Forelimb muscle (tissue), 1 donor: Measurements from ENCODE around the gene PDE10A. TPM values are rescaled to one million over a fixed set of nuclear protein-coding genes. Genes with fewer than 3 reads are reported as not detected.
"Not testable (repeated sequence)": the region's sequence is repeated elsewhere in the genome, so short reads cannot be mapped to it uniquely, and the experiment has no call there.

Experiments used
- DNase-seq: peaks from one replicate; pipeline ENCODE4 v3.0.0-alpha.2; 2013; ENCODE audit warnings: low read depth
- polyA plus RNA-seq: library from polyadenylated mRNA; unstranded; fragments of 120-200 nt; gene quantifications from one replicate; pipeline ENCODE4 v1.2.1, GENCODE V29; 2013; ENCODE audit not compliant: insufficient read length

The PDE10A gene
- polyA plus RNA-seq, 1 donor = 7.6 TPM

DNA sequence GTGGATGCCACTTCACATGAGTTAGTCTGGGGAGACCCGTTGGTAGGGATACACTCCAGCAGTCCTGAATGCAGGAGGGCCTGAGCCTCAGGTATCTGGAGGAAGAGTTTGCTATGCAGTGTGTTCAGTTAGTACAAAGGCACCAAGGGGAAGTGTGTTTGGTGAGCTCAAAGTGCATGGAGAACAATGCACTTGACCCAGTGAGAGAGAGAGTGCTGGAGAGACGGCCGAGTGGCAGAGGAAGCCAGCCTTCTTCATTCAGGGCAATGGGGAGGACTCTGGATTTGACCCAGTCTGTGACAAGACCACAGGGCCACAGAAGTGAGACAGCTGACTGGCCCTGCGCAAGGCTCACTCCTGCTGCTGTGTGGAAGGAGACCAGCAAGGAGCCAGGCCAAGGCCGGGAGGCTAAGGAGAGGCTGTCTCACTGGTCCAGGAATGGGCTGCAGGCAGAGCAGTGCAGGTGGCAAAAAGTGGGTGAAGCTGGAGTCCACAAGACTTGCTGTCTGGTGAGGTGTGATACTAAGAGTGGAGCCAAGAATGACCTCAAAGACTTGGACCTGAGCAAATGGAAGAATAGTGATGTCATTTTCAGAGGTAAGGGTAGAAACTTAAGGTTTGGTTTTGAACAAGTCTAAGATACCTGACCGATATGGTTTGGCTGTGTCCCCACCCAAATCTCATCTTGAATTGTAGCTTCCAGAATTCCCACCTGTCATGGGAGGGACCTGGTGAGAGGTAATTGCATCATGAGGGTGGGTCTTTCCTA is 38.0 kb downstream of the PDE10A start:
- no peak for DNase-seq

DNA sequence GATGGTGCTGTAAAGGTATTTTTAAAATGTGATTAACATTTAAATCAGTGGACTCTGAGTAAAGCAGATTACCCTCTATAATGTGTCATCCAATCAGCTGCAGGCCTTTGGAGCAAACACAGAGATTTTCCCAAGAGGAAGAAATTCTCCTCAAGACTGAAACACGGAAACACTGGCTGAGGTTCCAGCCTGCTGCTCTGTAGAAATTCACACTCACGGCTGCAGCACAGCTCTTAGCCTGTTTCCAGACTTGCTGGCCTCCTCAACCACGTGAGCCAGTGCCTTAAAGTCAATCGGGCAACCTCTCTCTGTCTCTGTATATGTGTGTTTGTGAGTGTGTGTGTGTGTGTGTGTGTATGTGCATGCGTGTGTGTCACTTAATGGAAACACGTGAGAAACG is 41.1 kb downstream of the PDE10A start:
- no peak for DNase-seq

DNA sequence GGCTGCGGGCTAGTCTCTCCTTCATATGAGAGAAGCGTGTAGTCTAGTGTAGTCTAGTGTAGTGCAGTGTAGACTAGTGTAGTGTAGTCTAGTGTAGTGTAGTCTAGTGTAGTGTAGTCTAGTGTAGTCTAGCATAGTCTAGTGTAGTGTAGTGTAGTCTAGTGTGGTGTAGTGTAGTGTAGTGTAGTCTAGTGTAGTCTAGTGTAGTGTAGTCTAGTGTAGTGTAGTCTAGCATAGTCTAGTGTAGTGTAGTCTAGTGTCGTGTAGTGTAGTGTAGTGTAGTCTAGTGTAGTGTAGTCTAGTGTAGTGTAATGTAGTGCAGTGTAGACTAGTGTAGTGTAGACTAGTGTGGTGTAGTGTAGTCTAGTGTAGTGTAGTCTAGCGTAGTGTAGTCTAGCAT is 44.1 kb downstream of the PDE10A start:
- DNase-seq = not testable (repeated sequence)

DNA sequence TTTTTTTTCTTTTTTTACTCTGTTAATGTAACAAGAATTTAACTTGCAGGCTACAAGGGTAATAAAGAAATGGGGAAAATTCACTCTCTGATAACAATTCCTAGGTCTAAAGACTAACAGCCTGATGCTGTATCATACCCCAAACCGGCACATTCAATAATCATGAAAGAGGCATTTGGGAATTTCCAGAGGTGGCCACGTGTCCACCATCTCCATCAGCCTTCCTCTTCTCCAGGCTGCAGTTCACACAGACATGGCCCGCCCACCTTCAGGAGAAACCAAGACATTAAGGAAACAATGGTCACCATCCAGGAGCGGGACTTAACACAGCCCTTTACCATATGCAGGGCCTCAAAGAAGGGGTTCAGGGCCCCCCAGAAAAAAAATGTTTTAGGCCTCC is 44.8 kb downstream of the PDE10A start:
- no peak for DNase-seq

DNA sequence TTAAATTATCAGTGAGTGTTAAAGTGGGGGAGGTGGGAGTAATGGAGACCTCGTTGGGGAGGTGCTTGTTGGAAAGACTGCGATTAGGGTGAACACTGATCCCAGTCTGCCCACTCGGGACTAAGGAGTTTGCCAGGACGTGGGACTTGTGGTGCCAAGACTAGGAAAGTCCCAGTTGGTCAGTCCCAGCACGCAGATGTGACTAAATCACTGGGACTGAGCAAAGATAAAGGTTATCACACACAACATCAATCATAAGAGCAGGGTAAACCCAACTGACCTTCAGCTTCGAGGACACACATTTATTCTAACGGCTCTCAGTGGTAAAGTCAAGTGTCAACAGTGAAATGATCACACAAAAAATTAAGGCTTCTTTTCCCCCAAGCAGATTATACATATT is 45.5 kb downstream of the PDE10A start:
- no peak for DNase-seq

DNA sequence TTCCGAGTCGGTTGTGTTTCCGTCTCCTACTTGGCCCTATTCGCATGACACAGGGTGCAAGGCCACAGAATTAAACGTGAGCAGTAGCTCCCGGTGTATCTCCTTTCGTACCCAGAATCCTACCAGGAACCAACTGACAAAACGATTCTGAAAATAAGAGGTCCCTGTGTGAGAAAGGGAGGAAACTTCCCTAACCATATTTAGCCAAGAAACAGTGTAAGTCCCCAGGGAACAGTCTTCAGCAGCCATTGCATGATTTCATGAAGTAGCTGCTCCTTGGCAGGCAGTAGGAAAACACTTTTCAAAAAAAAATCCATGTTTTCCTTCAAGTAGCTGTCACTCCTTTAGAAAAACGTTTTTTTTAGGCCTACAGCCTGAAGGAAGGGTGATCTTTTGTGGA is 46.9 kb downstream of the PDE10A start:
- peak; percentile 62 for DNase-seq

DNA sequence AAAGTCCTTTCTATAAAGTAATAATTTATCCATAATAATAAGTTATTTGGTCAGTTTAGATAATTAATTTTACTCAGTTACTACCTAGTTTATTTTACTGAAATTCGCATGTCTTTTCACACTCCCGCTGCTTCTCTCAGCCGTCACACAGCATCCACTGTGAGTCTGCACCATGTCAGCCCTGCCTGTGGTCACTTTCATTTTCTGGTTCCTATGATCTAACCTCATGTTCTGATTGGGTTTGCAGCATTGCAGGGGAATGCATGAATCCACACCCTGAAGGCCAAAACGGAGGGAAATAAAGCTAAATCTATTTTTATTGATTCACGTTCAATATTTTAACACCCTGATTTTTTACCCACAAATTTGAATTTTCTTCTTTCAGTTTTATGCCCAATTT is 47.4 kb downstream of the PDE10A start:
- DNase-seq = peak; percentile 25

DNA sequence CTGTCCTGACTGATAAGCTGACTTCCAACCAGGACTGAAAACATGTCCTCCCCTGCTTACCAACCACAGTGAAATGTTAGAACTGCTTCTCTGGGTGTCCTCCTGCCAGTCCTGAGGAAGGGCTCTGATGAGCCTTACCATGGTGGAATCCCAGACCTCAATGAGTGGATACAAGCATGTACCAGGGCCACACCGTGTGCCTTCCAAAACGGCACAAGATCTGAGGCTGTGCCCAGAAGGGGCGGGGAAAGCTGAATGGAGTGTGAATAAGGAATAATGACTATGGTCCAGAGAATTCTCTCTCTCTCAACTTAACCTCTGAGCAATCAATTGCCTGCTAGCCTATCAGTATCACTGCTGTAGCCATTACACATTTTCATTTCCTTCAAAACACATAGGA is 51.7 kb downstream of the PDE10A start:
- no peak for DNase-seq

DNA sequence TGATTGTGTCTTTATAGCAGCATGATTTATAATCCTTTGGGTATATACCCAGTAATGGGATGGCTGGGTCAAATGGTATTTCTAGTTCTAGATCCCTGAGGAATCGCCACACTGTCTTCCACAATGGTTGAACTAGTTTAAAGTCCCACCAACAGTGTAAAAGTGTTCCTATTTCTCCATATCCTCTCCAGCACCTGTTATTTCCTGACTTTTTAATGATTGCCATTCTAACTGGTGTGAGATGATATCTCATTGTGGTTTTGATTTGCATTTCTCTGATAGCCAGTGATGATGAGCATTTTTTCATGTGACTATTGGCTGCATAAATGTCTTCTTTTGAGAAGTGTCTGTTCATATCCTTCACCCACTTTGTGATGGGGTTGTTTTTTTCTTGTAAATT is 54.5 kb downstream of the PDE10A start:
- DNase-seq = not testable (repeated sequence)

DNA sequence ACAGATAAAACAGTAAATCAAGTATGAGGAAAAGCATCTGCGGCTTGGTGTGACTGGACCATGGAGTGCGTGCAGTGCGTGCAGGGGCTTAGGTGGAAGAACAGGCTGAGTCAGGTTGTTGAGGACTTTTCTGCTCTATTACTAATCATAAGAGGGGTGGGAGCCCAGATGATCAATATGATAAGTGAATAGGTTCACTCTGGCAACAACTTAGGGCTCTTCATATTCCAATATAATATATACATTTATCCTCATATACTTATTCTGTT is 56.4 kb downstream of the PDE10A start:
- no peak for DNase-seq

DNA sequence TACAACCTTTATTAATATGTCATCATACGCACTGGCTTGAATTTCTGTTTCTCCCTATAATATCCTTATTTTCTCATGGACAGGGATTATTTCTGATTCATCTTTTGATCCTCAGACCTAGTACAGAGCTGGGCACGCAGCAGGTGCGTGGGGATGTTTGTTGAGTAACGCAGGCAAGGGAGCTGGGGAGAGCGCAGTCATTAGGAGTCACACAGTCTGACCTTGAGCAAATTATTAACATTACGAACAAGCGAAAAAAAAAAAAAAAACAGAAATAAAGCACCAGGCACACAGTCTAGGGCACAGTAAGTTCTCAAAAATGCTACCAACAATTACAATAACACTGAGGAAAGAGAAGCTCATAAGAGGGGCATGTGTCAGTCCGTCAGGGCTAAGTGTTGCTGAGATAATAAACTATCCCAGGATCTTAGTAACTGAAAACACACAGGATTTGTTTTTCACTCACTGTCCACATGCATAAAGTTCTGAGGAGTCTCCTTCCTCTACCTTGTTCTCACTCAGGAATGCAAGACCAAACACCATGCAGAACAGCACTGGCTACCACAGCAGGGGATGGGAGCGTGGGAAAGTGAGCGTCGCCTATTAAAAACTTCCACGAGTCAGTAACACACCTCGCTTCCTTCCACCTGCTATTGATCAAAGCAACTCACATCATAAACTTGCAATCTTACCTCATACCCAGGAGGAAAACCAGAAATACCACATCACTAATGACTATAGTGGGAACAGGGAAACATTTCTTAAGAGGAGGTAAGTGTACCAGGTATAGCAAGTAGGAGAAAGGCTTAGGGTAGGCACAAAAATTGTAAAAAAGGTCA is 56.9 kb downstream of the PDE10A start:
- DNase-seq = no peak

DNA sequence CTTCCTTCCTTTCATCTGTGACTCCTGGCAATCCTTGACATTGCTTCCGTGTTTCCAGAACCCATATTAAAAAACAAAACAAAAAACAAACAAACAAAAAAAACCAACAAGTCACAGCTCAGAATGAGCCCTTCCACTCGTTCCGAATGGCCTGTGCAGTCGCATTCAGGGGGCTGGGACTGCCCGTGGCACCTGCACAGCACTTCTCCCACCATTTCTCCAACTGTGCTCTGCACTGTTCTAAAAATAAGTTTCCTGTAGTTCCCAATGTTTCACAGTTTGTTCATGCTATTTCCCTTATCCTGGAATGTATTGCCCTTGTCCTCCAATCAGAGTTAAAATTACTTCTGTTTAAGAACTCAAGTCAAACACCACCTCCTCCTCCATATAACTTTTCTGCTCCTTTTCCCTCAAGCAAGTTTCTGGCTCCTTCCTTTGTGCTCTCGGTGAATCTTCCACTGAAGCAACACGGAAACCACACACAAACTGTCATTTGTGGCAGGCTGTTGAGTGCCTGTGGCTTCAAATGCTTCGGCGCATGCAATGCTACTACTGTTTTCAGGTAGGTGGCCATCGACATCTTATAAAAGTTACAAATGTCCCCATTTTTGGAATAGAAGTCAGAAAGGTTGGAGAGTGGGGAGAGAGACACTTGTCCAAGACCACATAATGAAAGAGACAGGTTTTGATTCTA is 57.7 kb downstream of the PDE10A start:
- no peak for DNase-seq

DNA sequence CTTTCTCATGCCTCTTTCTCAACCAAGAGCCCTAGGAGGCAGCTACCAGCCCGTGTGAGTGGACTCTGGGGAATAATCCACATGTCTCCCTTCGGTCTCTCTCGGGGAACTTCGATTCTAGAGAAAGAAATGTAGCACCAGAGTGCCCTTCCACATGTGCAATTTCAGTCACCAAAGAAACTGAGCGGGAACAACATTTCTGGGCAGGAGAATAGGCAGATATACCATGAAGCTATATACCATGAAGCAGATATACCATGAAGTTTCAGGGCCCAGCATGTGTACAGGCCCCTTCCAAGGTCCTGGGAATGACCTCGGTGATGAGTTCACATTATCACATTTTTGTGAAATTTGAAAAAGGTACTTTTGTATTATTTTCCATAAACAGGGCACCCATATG is 60.8 kb downstream of the PDE10A start:
- no peak for DNase-seq

DNA sequence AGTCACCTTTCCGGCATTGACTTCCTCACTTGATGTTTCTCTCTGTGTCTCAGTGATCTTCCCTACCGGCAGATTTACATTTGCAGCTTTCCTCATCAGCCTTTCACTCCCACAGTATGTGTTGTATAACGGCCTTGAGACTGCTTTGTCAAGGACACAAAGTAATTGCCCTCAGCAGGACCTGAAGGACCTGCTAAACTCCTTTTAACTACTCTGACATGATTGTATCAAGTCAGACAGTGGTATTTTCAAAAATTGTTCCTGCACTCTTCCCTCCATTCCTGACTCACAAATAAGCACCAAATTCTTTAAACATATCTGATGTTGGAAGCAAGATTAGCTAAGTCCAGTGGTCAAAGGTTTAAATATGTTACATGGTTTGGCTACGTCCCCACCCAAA is 62.4 kb downstream of the PDE10A start:
- no peak for DNase-seq

DNA sequence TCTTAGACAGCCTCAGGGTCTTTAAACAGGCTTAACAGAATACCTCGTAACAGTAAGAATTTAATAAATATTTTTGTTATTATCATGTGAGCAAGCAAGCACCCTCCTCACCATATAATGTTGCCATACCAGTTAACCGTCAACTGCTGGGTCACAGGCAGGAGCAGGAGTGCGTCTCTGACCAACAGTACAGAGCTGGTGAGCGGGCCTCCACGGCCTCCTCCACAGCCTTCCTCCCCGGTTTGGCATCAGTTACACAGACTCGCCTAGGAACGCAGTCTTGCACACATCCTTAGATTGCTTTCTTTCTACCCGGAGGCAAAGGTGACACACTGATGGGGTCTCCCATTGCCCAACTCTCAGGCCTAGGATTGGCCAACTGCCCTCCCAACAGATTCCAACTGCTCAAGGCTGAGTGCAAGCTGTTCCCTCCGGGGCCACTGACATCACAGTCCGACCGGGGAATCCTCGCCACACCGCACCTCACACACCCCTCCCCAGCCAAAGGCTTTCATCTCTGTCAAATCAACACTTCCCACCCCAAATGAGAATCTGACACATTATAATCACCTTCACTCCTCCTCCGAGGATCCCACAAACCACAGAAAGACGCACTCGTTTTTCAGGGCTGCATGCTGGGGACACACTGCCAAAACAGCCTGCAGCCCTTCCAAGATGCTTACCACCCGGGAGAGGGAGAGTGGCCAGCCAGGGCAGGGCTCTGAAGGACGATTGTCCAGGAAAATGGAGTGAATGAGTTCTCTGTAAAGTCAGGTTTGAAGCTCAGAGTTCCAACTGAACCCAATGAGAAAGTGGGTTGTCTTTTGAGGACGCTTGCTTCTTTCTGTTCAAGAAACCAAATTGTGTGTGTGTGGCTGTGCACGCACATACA is 63.2 kb downstream of the PDE10A start:
- DNase-seq = no peak

DNA sequence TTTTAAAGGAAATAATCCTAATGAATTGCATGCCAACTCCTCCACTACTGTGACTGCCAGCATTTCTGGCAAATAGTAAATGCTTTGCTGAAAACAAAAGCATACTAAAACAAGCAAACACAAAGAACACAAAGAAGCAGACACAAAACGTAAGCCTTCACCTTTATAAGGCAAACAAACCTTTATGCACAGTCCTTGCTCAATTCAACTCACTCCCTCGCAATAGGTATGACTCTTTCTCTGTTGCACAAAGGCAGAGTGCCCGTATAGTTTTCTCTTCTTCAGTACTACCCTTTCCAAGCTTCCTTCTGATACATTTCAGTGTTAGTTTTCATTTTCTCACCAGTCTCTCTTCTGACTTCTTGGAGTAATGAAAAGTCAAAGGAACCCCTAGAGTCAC is 63.9 kb downstream of the PDE10A start:
- no peak for DNase-seq

DNA sequence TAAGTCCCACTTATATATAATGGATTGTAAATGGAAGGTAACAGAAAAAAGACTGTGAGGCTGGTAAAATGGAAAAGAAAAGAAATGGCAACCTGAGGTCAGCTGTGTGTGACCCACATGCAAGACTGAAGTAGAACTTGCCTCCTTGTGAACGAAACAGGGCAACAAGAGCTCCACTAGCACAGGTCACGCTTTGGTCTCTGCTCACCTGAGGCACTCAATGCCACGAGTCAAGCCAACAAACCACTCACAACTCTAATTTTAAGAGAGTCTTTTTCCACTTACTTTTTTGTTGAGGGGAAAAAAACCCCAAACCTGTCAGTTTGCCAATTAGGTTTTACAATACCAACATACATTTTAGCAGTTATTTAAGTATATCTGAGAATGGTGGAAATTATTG is 65.2 kb downstream of the PDE10A start:
- DNase-seq = no peak

DNA sequence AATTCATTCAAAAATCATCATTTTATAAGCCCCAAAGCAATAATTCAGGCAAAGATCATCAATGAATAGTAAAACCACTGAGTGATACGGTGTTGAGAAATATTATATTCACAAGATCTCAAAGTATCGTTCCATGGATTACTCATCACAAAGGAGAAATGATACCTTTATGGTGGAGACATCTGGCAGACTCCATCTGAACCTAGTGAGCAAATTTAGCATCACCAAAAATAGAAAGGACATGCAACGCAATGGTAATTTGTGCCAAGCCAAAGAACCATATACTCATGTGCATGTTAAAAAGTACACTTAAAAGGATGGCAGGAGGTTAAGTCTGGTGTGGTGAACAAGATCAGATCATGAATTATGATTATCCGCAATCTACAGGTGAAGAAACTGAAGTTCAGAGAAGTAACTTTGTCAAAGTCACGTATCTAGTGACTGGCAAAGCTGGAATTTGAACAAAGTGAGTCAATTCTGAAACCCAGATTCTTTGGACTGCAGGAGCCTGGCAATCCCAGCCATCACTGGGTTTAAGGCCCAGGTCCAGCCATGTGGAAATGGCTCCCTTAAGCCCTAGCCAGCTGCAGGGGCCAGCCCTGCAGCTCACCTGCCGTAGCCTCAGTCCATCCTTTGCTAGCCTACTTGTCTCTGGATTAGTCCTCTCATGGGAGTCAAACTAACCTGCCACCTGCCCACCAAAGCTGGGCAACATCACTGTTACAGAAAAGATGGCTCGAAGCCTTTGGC is 68.3 kb downstream of the PDE10A start:
- no peak for DNase-seq

DNA sequence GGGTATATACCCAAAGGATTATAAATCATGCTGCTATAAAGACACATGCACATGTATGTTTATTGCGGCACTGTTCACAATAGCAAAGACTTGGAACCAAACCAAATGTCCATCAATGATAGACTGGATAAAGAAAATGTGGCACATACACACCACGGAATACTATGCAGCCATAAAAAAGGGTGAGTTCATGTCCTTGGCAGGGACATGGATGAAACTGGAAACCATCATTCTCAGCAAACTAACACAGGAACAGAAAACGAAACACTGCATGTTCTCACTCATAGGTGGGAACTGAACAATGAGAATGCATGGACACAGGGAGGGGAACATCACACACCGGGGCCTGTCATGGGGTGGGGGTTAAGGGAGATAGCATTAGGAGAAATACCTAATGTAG is 70.1 kb downstream of the PDE10A start:
- not testable (repeated sequence) for DNase-seq

DNA sequence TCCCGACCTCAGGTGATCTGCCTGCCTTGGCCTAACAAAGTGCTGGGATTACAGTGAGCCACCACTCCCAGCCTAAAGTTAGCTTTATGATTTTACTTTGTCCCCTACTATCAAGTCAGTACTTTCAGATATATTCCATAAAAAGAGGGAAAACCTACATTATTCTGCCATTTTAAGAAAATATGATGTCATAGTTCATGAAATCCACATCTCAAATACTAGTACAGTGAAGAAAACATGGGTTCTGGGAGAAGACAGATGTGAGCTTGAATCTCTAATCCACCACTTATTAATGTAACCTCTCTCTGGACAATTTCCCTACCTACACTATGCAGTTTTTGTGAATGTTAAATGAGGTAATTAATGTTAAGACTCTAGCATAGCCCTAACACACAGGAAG is 74.5 kb downstream of the PDE10A start:
- no peak for DNase-seq

DNA sequence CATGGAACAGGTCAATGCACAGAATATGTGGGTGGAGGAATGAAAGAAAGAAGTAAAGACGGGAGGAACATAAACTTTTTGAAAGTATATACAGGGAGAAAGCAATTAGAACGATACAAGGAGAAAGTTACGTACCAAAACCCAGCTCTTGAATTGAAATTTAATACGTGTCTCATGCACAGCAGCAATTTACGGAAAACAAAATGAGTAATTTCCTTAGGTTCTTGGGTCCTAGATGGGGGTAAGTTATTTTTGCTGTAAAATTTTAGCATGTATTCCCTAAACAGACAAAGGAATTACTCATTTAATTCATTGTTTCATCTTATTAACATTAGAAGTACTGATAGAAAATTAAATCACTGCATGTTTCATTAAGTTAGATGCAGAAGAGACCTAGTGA is 75.8 kb downstream of the PDE10A start:
- DNase-seq = no peak
